ENCODE measurements around the gene ZNF620. TPM values are rescaled to one million over a fixed set of nuclear protein-coding genes. Genes with fewer than 3 reads are reported as not detected.
A peak's percentile ranks its signal among the peaks of the same experiment; 100 is the strongest.

ZNF620 gene
- total RNA-seq, 4 donors from 2014 or later: 2.2 to 6.5 (median 2.5) TPM

DNA sequence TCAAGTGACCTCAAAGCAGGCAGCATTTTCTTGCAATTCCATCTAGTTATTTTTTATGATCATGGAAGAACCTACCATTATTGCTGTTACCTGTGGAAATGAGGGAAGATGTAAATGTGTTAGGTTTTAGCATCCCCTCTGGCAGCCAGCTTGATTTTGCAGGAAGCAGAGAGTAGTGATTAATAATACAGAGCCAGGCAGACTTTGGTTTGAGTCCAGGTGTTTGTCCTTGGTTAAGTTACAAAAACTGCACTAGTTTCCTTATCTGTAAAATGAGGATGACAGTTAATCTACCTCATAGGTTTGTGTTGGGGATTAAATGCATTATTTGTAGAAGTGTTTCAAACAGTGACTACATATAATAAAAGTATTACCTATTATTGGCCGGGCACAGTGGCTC, 12.2 kb downstream of the ZNF620 start:
- 91% methylated on average over 1 of the region's 1 CpG for WGBS
- no peak overlapping the region for H3K4me3 ChIP-seq
- no peaks in the 10 kb centered on the region for H3K4me1 ChIP-seq
- no peak overlapping the region for H3K27ac ChIP-seq (replicated peaks in 1 of 4)
- H3K9me3 ChIP-seq: no peaks in the 10 kb centered on the region
- intact Hi-C loops (cut with DNase I): no loop called here
- DNase-seq (ENCODE audit: extremely low spot score): no peak
- no peaks in the 10 kb centered on the region for H3K27me3 ChIP-seq
- peaks cover 0 to 46% (median 24%) of the 10 kb centered on the region in 4 donors for H3K36me3 ChIP-seq
- TF ChIP-seq POLR2A (IDR thresholded peaks at IDR 0.05; ENCODE audit: low read depth) (no peak), EP300 (IDR thresholded peaks at IDR 0.05) (no peak), POLR2AphosphoS5 (IDR thresholded peaks at IDR 0.05) (no peak)
- TF ChIP-seq, protein P1, sequence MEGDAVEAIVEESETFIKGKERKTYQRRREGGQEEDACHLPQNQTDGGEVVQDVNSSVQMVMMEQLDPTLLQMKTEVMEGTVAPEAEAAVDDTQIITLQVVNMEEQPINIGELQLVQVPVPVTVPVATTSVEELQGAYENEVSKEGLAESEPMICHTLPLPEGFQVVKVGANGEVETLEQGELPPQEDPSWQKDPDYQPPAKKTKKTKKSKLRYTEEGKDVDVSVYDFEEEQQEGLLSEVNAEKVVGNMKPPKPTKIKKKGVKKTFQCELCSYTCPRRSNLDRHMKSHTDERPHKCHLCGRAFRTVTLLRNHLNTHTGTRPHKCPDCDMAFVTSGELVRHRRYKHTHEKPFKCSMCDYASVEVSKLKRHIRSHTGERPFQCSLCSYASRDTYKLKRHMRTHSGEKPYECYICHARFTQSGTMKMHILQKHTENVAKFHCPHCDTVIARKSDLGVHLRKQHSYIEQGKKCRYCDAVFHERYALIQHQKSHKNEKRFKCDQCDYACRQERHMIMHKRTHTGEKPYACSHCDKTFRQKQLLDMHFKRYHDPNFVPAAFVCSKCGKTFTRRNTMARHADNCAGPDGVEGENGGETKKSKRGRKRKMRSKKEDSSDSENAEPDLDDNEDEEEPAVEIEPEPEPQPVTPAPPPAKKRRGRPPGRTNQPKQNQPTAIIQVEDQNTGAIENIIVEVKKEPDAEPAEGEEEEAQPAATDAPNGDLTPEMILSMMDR (IDR thresholded peaks at IDR 0.05): no peak

DNA sequence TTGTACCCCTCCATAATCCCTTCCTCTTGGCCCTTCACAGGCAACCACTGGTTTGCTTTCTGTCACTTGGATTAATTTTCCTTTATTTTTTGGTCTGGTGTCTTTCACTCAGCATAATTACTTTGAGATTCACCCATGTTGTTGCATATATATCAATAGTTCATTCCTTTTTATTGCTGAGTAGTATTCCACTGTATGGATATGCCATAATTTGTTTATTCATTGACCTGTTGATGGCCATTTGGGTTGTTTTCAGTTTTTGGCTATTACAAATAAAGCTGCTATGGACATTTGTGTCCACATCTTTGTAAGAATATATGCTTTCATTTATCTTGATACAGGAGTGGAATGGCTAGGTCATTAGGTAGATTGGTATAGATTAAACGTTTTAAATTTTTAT, 13.0 kb downstream of the ZNF620 start:
- WGBS: 86% methylated on average over 1 of the region's 1 CpG
- intact Hi-C loops (cut with DNase I): no loop called here
- TF ChIP-seq, protein P1 (IDR thresholded peaks at IDR 0.05): no peak
- TF ChIP-seq POLR2A (IDR thresholded peaks at IDR 0.05; ENCODE audit: low read depth) (no peak), POLR2AphosphoS5 (IDR thresholded peaks at IDR 0.05) (no peak), EP300 (IDR thresholded peaks at IDR 0.05) (no peak)

GRCh38 chr3:40521254-40521653, 15.4 kb downstream of the ZNF620 start:
- peaks cover 17 to 22% (median 18%) of the 10 kb centered on the region in 4 donors for H3K4me1 ChIP-seq
- H3K4me3 ChIP-seq: no peak overlapping the region
- H3K36me3 ChIP-seq: peaks cover 0 to 18% (median 5%) of the 10 kb centered on the region in 4 donors
- H3K27ac ChIP-seq (replicated peaks in 1 of 4): no peak overlapping the region
- H3K9me3 ChIP-seq: no peaks in the 10 kb centered on the region
- no peak for DNase-seq (ENCODE audit: extremely low spot score)
- 81% methylated on average over 3 of the region's 3 CpGs for WGBS
- TF ChIP-seq, protein P1 (IDR thresholded peaks at IDR 0.05): no peak
- no peak for TF ChIP-seq EP300 (IDR thresholded peaks at IDR 0.05)
- TF ChIP-seq POLR2AphosphoS5 (IDR thresholded peaks at IDR 0.05): no peak
- TF ChIP-seq POLR2A (IDR thresholded peaks at IDR 0.05; ENCODE audit: low read depth): no peak
- H3K27me3 ChIP-seq: no peaks in the 10 kb centered on the region
- intact Hi-C loops (cut with DNase I): loop anchor here (5.0 kb wide), 2 partner anchors 44 to 64 kb away; partner anchors contain the start of genes RPL14 and ZNF619

More for the DNA sequence above, 13.0 kb downstream of the ZNF620 start:
- Histone ChIP-seq H3K4me1 (peaks cover 0 to 3% (median under 1%) of the 10 kb centered on the region in 4 donors), H3K27ac (replicated peaks in 1 of 4) (no peak overlapping the region), H3K4me3 (no peak overlapping the region), H3K27me3 (no peaks in the 10 kb centered on the region), H3K9me3 (no peaks in the 10 kb centered on the region), H3K36me3 (peaks cover 0 to 40% (median 20%) of the 10 kb centered on the region in 4 donors)
- no peak for DNase-seq (ENCODE audit: extremely low spot score)

DNA sequence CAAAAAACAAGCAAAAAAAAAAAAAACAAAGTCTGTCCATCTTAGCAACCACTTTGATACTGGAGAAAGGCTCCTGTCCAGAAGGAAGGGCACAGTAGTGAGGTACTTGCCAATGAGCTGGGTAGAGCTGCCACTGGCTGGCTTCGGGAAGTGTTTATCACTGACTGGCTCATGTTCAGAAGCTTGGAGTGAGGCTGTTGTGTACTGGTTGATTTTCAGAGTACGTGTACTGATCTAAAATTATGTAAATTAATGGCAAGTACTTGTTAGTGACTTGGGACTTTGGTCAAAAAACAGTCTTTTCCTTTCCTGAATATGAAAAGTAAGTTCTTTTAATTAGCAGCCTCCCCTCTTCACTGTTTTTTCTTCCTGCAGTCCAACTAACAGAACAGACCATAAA, 17.9 kb downstream of the ZNF620 start:
- intact Hi-C loops (cut with DNase I): loop anchor here (5.0 kb wide), 2 partner anchors 46 to 66 kb away; partner anchors contain the start of genes RPL14 and ZNF619
- WGBS: 61% methylated on average over 2 of the region's 2 CpGs
- Histone ChIP-seq H3K4me3 (no peak overlapping the region), H3K27ac (replicated peaks in 1 of 4) (peak overlapping the region; percentile 82 to 92 (median 90)), H3K4me1 (peaks cover 17 to 34% (median 22%) of the 10 kb centered on the region in 4 donors), H3K36me3 (peaks cover 5 to 28% (median 15%) of the 10 kb centered on the region in 4 donors), H3K9me3 (no peaks in the 10 kb centered on the region), H3K27me3 (no peaks in the 10 kb centered on the region)
- TF ChIP-seq POLR2A (IDR thresholded peaks at IDR 0.05; ENCODE audit: low read depth) (no peak), POLR2AphosphoS5 (IDR thresholded peaks at IDR 0.05) (no peak), EP300 (IDR thresholded peaks at IDR 0.05) (no peak)
- TF ChIP-seq, protein P1 (IDR thresholded peaks at IDR 0.05): no peak
- no peak for DNase-seq (ENCODE audit: extremely low spot score)

DNA sequence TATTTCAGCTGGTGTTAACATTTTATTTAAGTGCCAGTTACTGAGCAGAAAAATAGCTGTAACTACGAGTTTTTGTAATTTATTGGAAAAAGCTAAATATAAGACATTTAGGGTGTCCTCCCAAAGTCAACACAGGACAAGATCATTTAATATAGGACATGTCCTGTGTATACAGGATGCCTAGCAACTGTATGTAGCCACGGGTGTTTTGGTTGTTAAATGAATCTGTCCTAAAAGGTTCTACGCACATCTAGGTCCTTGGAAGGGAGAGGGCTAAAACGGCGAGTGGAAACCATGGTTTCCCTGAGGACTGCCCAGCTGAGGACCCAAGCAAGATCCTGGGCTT, 18.4 kb downstream of the ZNF620 start:
- WGBS: 22% methylated on average over 5 of the region's 5 CpGs
- Histone ChIP-seq H3K4me1 (peaks cover 17 to 34% (median 22%) of the 10 kb centered on the region in 4 donors), H3K27ac (replicated peaks in 1 of 4) (peak overlapping the region; percentile 82 to 92 (median 90)), H3K27me3 (no peaks in the 10 kb centered on the region), H3K9me3 (no peaks in the 10 kb centered on the region), H3K36me3 (peaks cover 9 to 32% (median 19%) of the 10 kb centered on the region in 4 donors), H3K4me3 (peak overlapping the region; percentile 67 to 93 (median 82))
- intact Hi-C loops (cut with DNase I): loop anchor here (5.0 kb wide), 2 partner anchors 47 to 67 kb away; partner anchors contain the start of genes RPL14 and ZNF619
- DNase-seq (ENCODE audit: extremely low spot score): no peak
- TF ChIP-seq, protein P1 (IDR thresholded peaks at IDR 0.05): no peak
- TF ChIP-seq POLR2A (IDR thresholded peaks at IDR 0.05; ENCODE audit: low read depth) (no peak), POLR2AphosphoS5 (IDR thresholded peaks at IDR 0.05) (no peak), EP300 (IDR thresholded peaks at IDR 0.05) (no peak)
